Measurements from ENCODE around the gene DUSP6.
A peak's percentile ranks its signal among the peaks of the same experiment; 100 is the strongest.
"Not testable (repeated sequence)": the region's sequence is repeated elsewhere in the genome, so short reads cannot be mapped to it uniquely, and the experiment has no call there.

Gene DUSP6

GRCh38 chr12:89351489-89352241 is 636 bp downstream of the DUSP6 start:
- peak; percentile 40 for DNase-seq

GRCh38 chr12:89350630-89351488 is 1.4 kb downstream of the DUSP6 start:
- no peak for DNase-seq

GRCh38 chr12:89350260-89350629 is 2.1 kb downstream of the DUSP6 start:
- DNase-seq, result no peak

- peak; percentile 50 for DNase-seq
Observed at GRCh38 chr12:89349814-89350213, 2.5 kb downstream of the DUSP6 start.

- DNase-seq, result no peak
Observed at GRCh38 chr12:89348894-89349699, 3.2 kb downstream of the DUSP6 start.

GRCh38 chr12:89347325-89347829 is 4.9 kb downstream of the DUSP6 start:
- DNase-seq, result no peak

GRCh38 chr12:89346741-89347324 is 5.5 kb downstream of the DUSP6 start:
- no peak for DNase-seq

- DNase-seq, result no peak
Observed at GRCh38 chr12:89345830-89346740, 6.2 kb downstream of the DUSP6 start.

GRCh38 chr12:89345376-89345775 is 6.9 kb downstream of the DUSP6 start:
- DNase-seq, result no peak

GRCh38 chr12:89344862-89345202 is 7.5 kb downstream of the DUSP6 start:
- no peak for DNase-seq

- DNase-seq, result no peak
Observed at GRCh38 chr12:89344043-89344861, 8.0 kb downstream of the DUSP6 start.

GRCh38 chr12:89343127-89343526 is 9.2 kb downstream of the DUSP6 start:
- DNase-seq, result no peak

GRCh38 chr12:89340861-89341260 is 11.4 kb downstream of the DUSP6 start:
- no peak for DNase-seq

GRCh38 chr12:89339526-89339925 is 12.8 kb downstream of the DUSP6 start:
- no peak for DNase-seq

- not testable (repeated sequence) for DNase-seq
Observed at GRCh38 chr12:89337136-89337535, 15.2 kb downstream of the DUSP6 start.

- DNase-seq, result no peak
Observed at GRCh38 chr12:89335452-89336244, 16.7 kb downstream of the DUSP6 start.

GRCh38 chr12:89334548-89335169 is 17.6 kb downstream of the DUSP6 start:
- no peak for DNase-seq

GRCh38 chr12:89333564-89334252 is 18.6 kb downstream of the DUSP6 start:
- no peak for DNase-seq
